Astrocyte of the cerebellum (primary cell): ENCODE results near the gene CLIC1.

Source experiments
- DNase-seq: peaks from one replicate; pipeline ENCODE4 v3.0.0-alpha.2; 2011; ENCODE audit warnings: low read depth
- H3K4me3 ChIP-seq: 2 replicates; pipeline ENCODE4 v1.5.1; 2011; ENCODE audit warnings: mild to moderate bottlenecking, low read depth, low read length, moderate library complexity
- CTCF ChIP-seq: IDR thresholded peaks from 2 replicates; pipeline ENCODE4 v1.5.1; 2012; ENCODE audit warnings: low read length, low read depth, moderate library complexity, mild to moderate bottlenecking; ENCODE audit errors: missing control alignments
- in situ Hi-C: cut with HindIII; loops from 2 replicates; pipeline ENCODE4 v1.10.0; 2017; ENCODE audit warnings: low sequenced_read_pairs

Gene CLIC1

GRCh38 chr6:31780507-31781243 lies 44.3 kb upstream of the CLIC1 start:
- no peak for TF ChIP-seq CTCF
- in situ Hi-C loops: no loop called here
- DNase-seq: no peak
- H3K4me3 ChIP-seq: no peak overlapping the region

GRCh38 chr6:31779908-31780307 lies 43.6 kb upstream of the CLIC1 start:
- no peak overlapping the region for H3K4me3 ChIP-seq
- no peak for DNase-seq
- in situ Hi-C loops: no loop called here
- no peak for TF ChIP-seq CTCF

GRCh38 chr6:31778999-31779885 lies 42.9 kb upstream of the CLIC1 start:
- in situ Hi-C loops: no loop called here
- no peak for DNase-seq
- no peak overlapping the region for H3K4me3 ChIP-seq
- no peak for TF ChIP-seq CTCF

- in situ Hi-C loops: no loop called here
- no peak overlapping the region for H3K4me3 ChIP-seq
- DNase-seq: no peak
- no peak for TF ChIP-seq CTCF
Observed at GRCh38 chr6:31778193-31778592, 41.9 kb upstream of the CLIC1 start.

- H3K4me3 ChIP-seq: no peak overlapping the region
- TF ChIP-seq CTCF: no peak
- no peak for DNase-seq
- in situ Hi-C loops: no loop called here
Observed at GRCh38 chr6:31777667-31778050, 41.3 kb upstream of the CLIC1 start.

- in situ Hi-C loops: no loop called here
- H3K4me3 ChIP-seq: no peak within 1 kb of the TSS
- peak; percentile 26 for DNase-seq
- TF ChIP-seq CTCF: no peak
Observed at GRCh38 chr6:31776989-31777666, 40.8 kb upstream of the CLIC1 start, which contains the start of gene VWA7. TSS of gene VWA7 (minus strand) at chr6:31777328. CDS start at chr6:31776779, 549 bp downstream.
